ENCODE results near the gene LSAMP.

The LSAMP gene

GRCh38 chr3:116367761-116368395 lies 77.4 kb downstream of the LSAMP start:
- Histone ChIP-seq H3K27me3 (no peaks in the 10 kb centered on the region), H3K4me3 (ENCODE audit: low read depth in 1 of 2, low read length in 1 of 2) (no peak overlapping the region), H3K36me3 (no peaks in the 10 kb centered on the region), H3K4me1 (ENCODE audit: control insufficient read depth in 1 of 2, insufficient read depth in 1 of 2, low read depth in 1 of 2, low read length in 1 of 2) (no peaks in the 10 kb centered on the region), H3K27ac (no peak overlapping the region), H3K9me3 (no peaks in the 10 kb centered on the region)
- TF ChIP-seq CTCF (IDR thresholded peaks at IDR 0.05), result no peak

GRCh38 chr3:116356056-116356455 lies 89.2 kb downstream of the LSAMP start:
- Histone ChIP-seq H3K36me3 (no peaks in the 10 kb centered on the region), H3K9me3 (no peaks in the 10 kb centered on the region), H3K4me3 (ENCODE audit: low read depth in 1 of 2, low read length in 1 of 2) (no peak overlapping the region), H3K27ac (no peak overlapping the region), H3K27me3 (no peaks in the 10 kb centered on the region), H3K4me1 (ENCODE audit: control insufficient read depth in 1 of 2, insufficient read depth in 1 of 2, low read depth in 1 of 2, low read length in 1 of 2) (no peaks in the 10 kb centered on the region)
- TF ChIP-seq CTCF (IDR thresholded peaks at IDR 0.05), result no peak

GRCh38 chr3:116354382-116354781 lies 90.9 kb downstream of the LSAMP start:
- H3K36me3 ChIP-seq, result no peaks in the 10 kb centered on the region
- no peaks in the 10 kb centered on the region for H3K27me3 ChIP-seq
- H3K4me1 ChIP-seq (ENCODE audit: control insufficient read depth in 1 of 2, insufficient read depth in 1 of 2, low read depth in 1 of 2, low read length in 1 of 2), result no peaks in the 10 kb centered on the region
- no peak overlapping the region for H3K4me3 ChIP-seq (ENCODE audit: low read depth in 1 of 2, low read length in 1 of 2)
- no peak overlapping the region for H3K27ac ChIP-seq
- no peaks in the 10 kb centered on the region for H3K9me3 ChIP-seq
- TF ChIP-seq CTCF (IDR thresholded peaks at IDR 0.05), result no peak

- Histone ChIP-seq H3K27ac (no peak overlapping the region), H3K36me3 (no peaks in the 10 kb centered on the region), H3K4me3 (ENCODE audit: low read depth in 1 of 2, low read length in 1 of 2) (no peak overlapping the region), H3K4me1 (ENCODE audit: control insufficient read depth in 1 of 2, insufficient read depth in 1 of 2, low read depth in 1 of 2, low read length in 1 of 2) (no peaks in the 10 kb centered on the region), H3K27me3 (no peaks in the 10 kb centered on the region), H3K9me3 (no peaks in the 10 kb centered on the region)
- TF ChIP-seq CTCF (IDR thresholded peaks at IDR 0.05), result no peak
Observed at GRCh38 chr3:116350119-116350733, 95.1 kb downstream of the LSAMP start.

GRCh38 chr3:116348216-116348615 lies 97.1 kb downstream of the LSAMP start:
- no peaks in the 10 kb centered on the region for H3K4me1 ChIP-seq (ENCODE audit: control insufficient read depth in 1 of 2, insufficient read depth in 1 of 2, low read depth in 1 of 2, low read length in 1 of 2)
- no peaks in the 10 kb centered on the region for H3K9me3 ChIP-seq
- no peaks in the 10 kb centered on the region for H3K36me3 ChIP-seq
- no peak for TF ChIP-seq CTCF (IDR thresholded peaks at IDR 0.05)
- no peak overlapping the region for H3K27ac ChIP-seq
- no peaks in the 10 kb centered on the region for H3K27me3 ChIP-seq
- no peak overlapping the region for H3K4me3 ChIP-seq (ENCODE audit: low read depth in 1 of 2, low read length in 1 of 2)
